ENCODE measurements around the gene GRID1. TPM values are rescaled to one million over a fixed set of nuclear protein-coding genes. Genes with fewer than 3 reads are reported as not detected.

The GRID1 gene
- polyA plus RNA-seq, 1 donor (not counting 4 experiments of a cell fraction or from before 2014, with no cell fraction given): 0.01 TPM

DNA sequence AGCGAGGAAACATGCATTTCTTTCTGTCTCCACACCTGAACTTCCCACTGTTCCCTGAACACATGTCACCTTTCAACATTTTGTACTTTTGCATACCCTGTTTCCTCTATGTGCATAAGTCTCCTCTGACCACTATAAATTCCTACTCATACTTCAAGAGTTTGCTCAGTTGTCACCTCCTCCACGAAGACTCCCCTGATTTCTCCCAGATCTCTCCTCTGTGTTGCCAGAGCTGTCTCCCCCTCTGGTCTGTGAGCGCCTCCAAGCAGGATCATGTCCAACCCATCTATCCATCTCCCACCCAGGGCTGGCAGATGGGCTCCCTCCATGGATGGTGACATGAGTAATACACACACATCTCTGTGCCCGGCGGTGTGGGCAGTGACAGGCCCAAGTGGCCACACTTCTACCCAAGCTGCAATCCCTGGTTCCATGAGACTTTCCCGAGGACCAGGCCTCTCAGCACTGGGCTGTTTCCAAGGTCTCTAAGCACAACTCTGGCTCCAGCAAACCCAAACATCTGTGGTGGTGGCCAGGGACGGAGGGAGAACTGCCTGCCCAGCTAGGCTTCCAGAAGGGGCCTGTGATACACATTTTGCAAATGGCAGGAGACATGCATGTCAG, 135.9 kb downstream of the GRID1 start:
- Histone ChIP-seq H3K27me3 (ENCODE audit: control insufficient read depth, extremely low read depth, insufficient read depth, low read length) (no peaks in the 10 kb centered on the region), H3K4me3 (ENCODE audit: control insufficient read depth in 2 of 3, extremely low read depth in 1 of 3, insufficient read depth in 2 of 3, low read depth in 1 of 3, low read length in 3 of 3) (no peak overlapping the region), H3K9me3 (ENCODE audit: control insufficient read depth, low read depth, low read length) (no peaks in the 10 kb centered on the region), H3K9ac (ENCODE audit: control insufficient read depth, extremely low read depth, insufficient read depth, low read length) (no peak overlapping the region), H3K4me1 (ENCODE audit: control insufficient read depth, extremely low read depth, insufficient read depth, low read length) (no peaks in the 10 kb centered on the region), H3K36me3 (ENCODE audit: control insufficient read depth in 2 of 2, extremely low read depth in 1 of 2, insufficient read depth in 2 of 2, low read length in 2 of 2) (no peaks in the 10 kb centered on the region), H3K9me1 (ENCODE audit: control insufficient read depth, extremely low read depth, insufficient read depth, low read length) (no peaks in the 10 kb centered on the region), H4K20me1 (ENCODE audit: control insufficient read depth, extremely low read depth, insufficient read depth, low read length) (no peaks in the 10 kb centered on the region), H3K79me2 (ENCODE audit: control insufficient read depth, insufficient read depth, low read length) (no peaks in the 10 kb centered on the region), H3K4me2 (ENCODE audit: control insufficient read depth, extremely low read depth, insufficient read depth, low read depth, low read length) (no peak overlapping the region), H3K27ac (ENCODE audit: control insufficient read depth, insufficient read depth, low read length) (no peak overlapping the region), H2AFZ (ENCODE audit: control insufficient read depth, low read length) (no peak overlapping the region)
- DNase-seq (ENCODE audit: low read depth, low spot score) (no peak), FAIRE-seq (no peak)
- TF ChIP-seq CTCF (optimal IDR thresholded peaks at IDR 0.05 in 1 of 3, IDR thresholded peaks at IDR 0.05 in 1 of 3, conservative IDR thresholded peaks at IDR 0.05 in 1 of 3; ENCODE audit: extremely low read depth in 1 of 3, insufficient read depth in 2 of 3, low read length in 3 of 3) (no peak), EZH2 (IDR thresholded peaks at IDR 0.05; ENCODE audit: low read length) (no peak)
- dilution Hi-C loops (cut with MboI; ENCODE audit: extremely low pct_ligation_motif_present, low sequenced_read_pairs): no loop called here

- TF ChIP-seq EZH2 (IDR thresholded peaks at IDR 0.05; ENCODE audit: low read length) (no peak), CTCF (optimal IDR thresholded peaks at IDR 0.05 in 1 of 3, IDR thresholded peaks at IDR 0.05 in 1 of 3, conservative IDR thresholded peaks at IDR 0.05 in 1 of 3; ENCODE audit: extremely low read depth in 1 of 3, insufficient read depth in 2 of 3, low read length in 3 of 3) (no peak)
- Histone ChIP-seq H3K4me2 (ENCODE audit: control insufficient read depth, extremely low read depth, insufficient read depth, low read depth, low read length) (no peak overlapping the region), H3K9me3 (ENCODE audit: control insufficient read depth, low read depth, low read length) (no peaks in the 10 kb centered on the region), H3K27me3 (ENCODE audit: control insufficient read depth, extremely low read depth, insufficient read depth, low read length) (no peaks in the 10 kb centered on the region), H3K36me3 (ENCODE audit: control insufficient read depth in 2 of 2, extremely low read depth in 1 of 2, insufficient read depth in 2 of 2, low read length in 2 of 2) (no peaks in the 10 kb centered on the region), H3K27ac (ENCODE audit: control insufficient read depth, insufficient read depth, low read length) (no peak overlapping the region), H2AFZ (ENCODE audit: control insufficient read depth, low read length) (no peak overlapping the region), H3K79me2 (ENCODE audit: control insufficient read depth, insufficient read depth, low read length) (no peaks in the 10 kb centered on the region), H3K9me1 (ENCODE audit: control insufficient read depth, extremely low read depth, insufficient read depth, low read length) (no peaks in the 10 kb centered on the region), H4K20me1 (ENCODE audit: control insufficient read depth, extremely low read depth, insufficient read depth, low read length) (no peaks in the 10 kb centered on the region), H3K4me3 (ENCODE audit: control insufficient read depth in 2 of 3, extremely low read depth in 1 of 3, insufficient read depth in 2 of 3, low read depth in 1 of 3, low read length in 3 of 3) (no peak overlapping the region), H3K9ac (ENCODE audit: control insufficient read depth, extremely low read depth, insufficient read depth, low read length) (no peak overlapping the region), H3K4me1 (ENCODE audit: control insufficient read depth, extremely low read depth, insufficient read depth, low read length) (no peaks in the 10 kb centered on the region)
- FAIRE-seq (no peak), DNase-seq (ENCODE audit: low read depth, low spot score) (no peak)
- dilution Hi-C loops (cut with MboI; ENCODE audit: extremely low pct_ligation_motif_present, low sequenced_read_pairs): no loop called here
Observed at GRCh38 chr10:86229811-86230556, 136.6 kb downstream of the GRID1 start.
